ENCODE results near the gene NEK11. TPM values are rescaled to one million over a fixed set of nuclear protein-coding genes. Genes with fewer than 3 reads are reported as not detected.

Gene NEK11
- total RNA-seq, 1 donor from 2014 or later, result 6.2 TPM

- DNase-seq (ENCODE audit: extremely low spot score, unreplicated experiment), result no peak
- Mint-ChIP-seq H3K27ac (ENCODE audit: unreplicated experiment) (peak overlapping the region; percentile 66), H3K9me3 (ENCODE audit: unreplicated experiment) (no peaks in the 10 kb centered on the region), H3K36me3 (ENCODE audit: unreplicated experiment) (no peaks in the 10 kb centered on the region), H3K27me3 (ENCODE audit: unreplicated experiment) (no peaks in the 10 kb centered on the region), H3K4me3 (ENCODE audit: unreplicated experiment) (no peak overlapping the region), H3K4me1 (ENCODE audit: unreplicated experiment) (peaks cover 22% of the 10 kb centered on the region)
- no peak for TF ChIP-seq CTCF (IDR thresholded peaks at IDR 0.05)
Observed at GRCh38 chr3:131216801-131217200, 190.1 kb downstream of the NEK11 start.

- Mint-ChIP-seq H3K36me3 (ENCODE audit: unreplicated experiment) (no peaks in the 10 kb centered on the region), H3K4me1 (ENCODE audit: unreplicated experiment) (peaks cover 25% of the 10 kb centered on the region), H3K27ac (ENCODE audit: unreplicated experiment) (peak overlapping the region; percentile 66), H3K9me3 (ENCODE audit: unreplicated experiment) (no peaks in the 10 kb centered on the region), H3K27me3 (ENCODE audit: unreplicated experiment) (no peaks in the 10 kb centered on the region), H3K4me3 (ENCODE audit: unreplicated experiment) (peak overlapping the region; percentile 12)
- no peak for TF ChIP-seq CTCF (IDR thresholded peaks at IDR 0.05)
- no peak for DNase-seq (ENCODE audit: extremely low spot score, unreplicated experiment)
Observed at GRCh38 chr3:131217296-131217741, 190.6 kb downstream of the NEK11 start.

- H3K27me3 Mint-ChIP-seq (ENCODE audit: unreplicated experiment), result no peaks in the 10 kb centered on the region
- H3K9me3 Mint-ChIP-seq (ENCODE audit: unreplicated experiment), result no peaks in the 10 kb centered on the region
- H3K4me1 Mint-ChIP-seq (ENCODE audit: unreplicated experiment), result peaks cover 25% of the 10 kb centered on the region
- no peak for DNase-seq (ENCODE audit: extremely low spot score, unreplicated experiment)
- H3K27ac Mint-ChIP-seq (ENCODE audit: unreplicated experiment), result no peak overlapping the region
- TF ChIP-seq CTCF (IDR thresholded peaks at IDR 0.05), result no peak
- H3K36me3 Mint-ChIP-seq (ENCODE audit: unreplicated experiment), result no peaks in the 10 kb centered on the region
- no peak overlapping the region for H3K4me3 Mint-ChIP-seq (ENCODE audit: unreplicated experiment)
Observed at GRCh38 chr3:131218196-131218595, 191.5 kb downstream of the NEK11 start.

- H3K27me3 Mint-ChIP-seq (ENCODE audit: unreplicated experiment), result no peaks in the 10 kb centered on the region
- H3K4me1 Mint-ChIP-seq (ENCODE audit: unreplicated experiment), result peaks cover 23% of the 10 kb centered on the region
- no peaks in the 10 kb centered on the region for H3K36me3 Mint-ChIP-seq (ENCODE audit: unreplicated experiment)
- no peak overlapping the region for H3K4me3 Mint-ChIP-seq (ENCODE audit: unreplicated experiment)
- no peak for DNase-seq (ENCODE audit: extremely low spot score, unreplicated experiment)
- no peak overlapping the region for H3K27ac Mint-ChIP-seq (ENCODE audit: unreplicated experiment)
- no peak for TF ChIP-seq CTCF (IDR thresholded peaks at IDR 0.05)
- H3K9me3 Mint-ChIP-seq (ENCODE audit: unreplicated experiment), result no peaks in the 10 kb centered on the region
Observed at GRCh38 chr3:131221731-131222130, 195.1 kb downstream of the NEK11 start.

GRCh38 chr3:131222599-131222998 lies 195.9 kb downstream of the NEK11 start:
- Mint-ChIP-seq H3K36me3 (ENCODE audit: unreplicated experiment) (no peaks in the 10 kb centered on the region), H3K4me1 (ENCODE audit: unreplicated experiment) (peaks cover 15% of the 10 kb centered on the region), H3K27me3 (ENCODE audit: unreplicated experiment) (no peaks in the 10 kb centered on the region), H3K27ac (ENCODE audit: unreplicated experiment) (no peak overlapping the region), H3K9me3 (ENCODE audit: unreplicated experiment) (no peaks in the 10 kb centered on the region), H3K4me3 (ENCODE audit: unreplicated experiment) (no peak overlapping the region)
- TF ChIP-seq CTCF (IDR thresholded peaks at IDR 0.05), result no peak
- no peak for DNase-seq (ENCODE audit: extremely low spot score, unreplicated experiment)

Data from osteocyte (in vitro differentiated cells).